NCI-H345 treated with DMSO at 0.1 percent for 48 hours (cell line): Measurements from ENCODE around the gene ZGPAT.
"Not testable (repeated sequence)": the region's sequence is repeated elsewhere in the genome, so short reads cannot be mapped to it uniquely, and the experiment has no call there.

Source experiments
- DNase-seq: peaks from one replicate; lab custom pipeline; 2025; ENCODE audit not compliant: unreplicated experiment; lab: John Stamatoyannopoulos, UW

Gene ZGPAT

DNA sequence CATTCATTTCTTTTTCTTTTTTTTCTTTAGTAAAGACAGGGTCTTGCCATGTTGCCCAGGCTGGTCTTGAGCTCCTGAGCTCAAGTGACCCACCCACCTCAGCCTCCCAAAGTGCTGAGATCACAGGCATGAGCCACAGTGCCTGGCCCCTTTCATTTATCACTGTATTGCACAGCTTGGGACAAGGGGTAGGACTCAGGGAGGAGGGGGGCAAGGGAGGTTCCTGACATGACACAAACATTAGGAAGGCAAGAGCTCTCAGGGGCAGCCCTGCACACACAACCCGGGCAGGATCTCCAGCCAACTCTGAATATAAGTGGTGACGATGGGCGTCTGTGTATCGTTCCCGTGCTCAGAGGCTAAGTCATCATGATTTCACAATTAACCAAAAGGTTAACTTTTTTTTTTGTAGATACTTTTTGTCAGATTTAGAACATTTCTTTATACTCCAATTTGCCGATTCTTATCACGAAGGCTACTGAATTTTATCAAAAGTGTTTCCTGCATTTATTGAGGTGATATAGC is 51.6 kb downstream of the ZGPAT start:
- no peak for DNase-seq

DNA sequence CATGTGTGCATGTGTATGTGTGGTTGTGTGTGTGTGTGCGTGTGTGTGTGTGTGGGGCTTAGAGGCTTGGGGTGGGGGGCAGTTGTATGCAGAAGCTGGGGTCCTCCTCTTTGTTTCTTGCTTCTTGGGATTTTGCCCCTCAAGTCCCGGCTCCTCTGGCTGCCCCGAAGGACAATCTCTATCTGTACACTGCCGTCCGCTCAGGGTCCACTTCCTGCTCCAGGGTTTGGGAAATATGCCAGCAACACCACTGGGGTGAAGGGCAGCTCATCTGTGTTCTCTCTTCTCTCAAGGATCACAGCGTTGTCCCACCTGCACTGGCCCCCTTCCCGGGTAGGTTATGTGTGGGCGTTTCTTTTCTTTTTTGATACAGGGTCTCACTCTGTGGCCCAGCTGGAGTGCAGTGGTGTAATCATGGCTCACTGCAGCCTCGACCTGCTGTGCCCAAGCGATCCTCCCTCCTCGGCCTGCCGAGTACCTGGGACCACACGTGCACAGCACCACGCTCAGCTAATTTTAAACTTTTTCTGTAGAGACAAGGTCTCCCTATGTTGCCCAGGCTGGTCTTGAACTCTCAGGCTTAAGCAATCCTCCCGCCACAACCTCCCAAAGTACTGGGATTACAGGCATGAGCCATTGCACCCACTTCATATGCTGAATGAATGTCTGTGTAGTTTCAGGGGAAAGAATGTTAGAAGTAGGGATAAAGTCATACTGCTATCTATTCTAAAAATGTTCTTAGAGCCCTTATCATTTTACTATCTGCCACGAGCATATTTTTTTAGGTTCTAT is 57.4 kb downstream of the ZGPAT start:
- no peak for DNase-seq

DNA sequence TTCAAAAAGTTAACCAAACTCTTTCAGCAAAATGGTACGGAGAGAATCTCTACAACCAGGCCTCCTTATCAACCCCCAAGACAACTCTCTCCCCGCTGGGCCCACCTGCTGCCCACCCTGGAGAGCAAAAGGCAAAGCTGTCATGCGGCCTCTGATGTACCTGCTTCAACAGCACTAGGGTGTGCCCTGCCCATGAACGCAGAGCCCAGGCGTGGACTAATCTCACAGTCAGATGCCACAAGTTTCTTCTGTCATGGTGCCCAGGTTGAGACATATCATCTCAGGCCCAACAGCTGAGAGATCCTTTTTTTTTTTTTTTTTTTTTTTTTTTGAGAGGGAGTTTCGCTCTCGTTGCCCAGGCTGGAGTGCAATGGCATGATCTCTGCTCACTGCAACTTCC is 58.1 kb downstream of the ZGPAT start:
- DNase-seq: no peak

DNA sequence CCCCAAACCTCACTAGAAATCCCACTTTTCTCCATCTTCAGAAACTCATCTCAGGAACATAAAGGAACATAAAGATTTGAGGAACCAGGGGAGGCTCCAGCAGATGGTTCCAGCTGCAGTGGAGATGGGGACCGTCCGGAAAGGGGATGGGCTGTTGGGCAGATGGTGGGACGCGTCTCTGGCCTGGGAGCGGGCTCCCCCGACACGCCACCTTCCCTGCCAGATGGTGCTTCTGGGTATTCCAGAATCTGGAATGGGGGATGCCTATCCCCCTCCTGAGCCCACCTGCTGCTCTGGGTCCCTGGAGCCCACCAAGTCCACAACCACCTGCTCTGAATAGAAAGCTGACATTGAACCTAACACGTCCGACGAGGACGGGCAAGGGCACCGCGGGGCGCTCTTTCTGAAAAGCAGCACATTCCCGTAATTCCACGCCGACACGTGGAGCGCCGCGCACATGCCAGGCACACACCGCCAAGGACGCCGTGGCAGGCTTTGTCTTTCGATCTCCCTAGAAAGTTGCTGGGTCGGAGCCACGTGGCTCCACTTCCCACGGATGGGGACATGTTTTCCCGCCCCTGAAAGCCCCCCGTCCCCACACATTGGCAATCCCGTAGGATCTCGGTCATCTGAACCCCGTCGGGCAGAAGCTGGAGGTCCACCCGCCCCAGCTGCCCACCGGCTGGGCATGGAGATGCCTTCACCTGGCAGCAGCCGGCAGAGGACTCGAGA is 59.0 kb downstream of the ZGPAT start:
- no peak for DNase-seq

DNA sequence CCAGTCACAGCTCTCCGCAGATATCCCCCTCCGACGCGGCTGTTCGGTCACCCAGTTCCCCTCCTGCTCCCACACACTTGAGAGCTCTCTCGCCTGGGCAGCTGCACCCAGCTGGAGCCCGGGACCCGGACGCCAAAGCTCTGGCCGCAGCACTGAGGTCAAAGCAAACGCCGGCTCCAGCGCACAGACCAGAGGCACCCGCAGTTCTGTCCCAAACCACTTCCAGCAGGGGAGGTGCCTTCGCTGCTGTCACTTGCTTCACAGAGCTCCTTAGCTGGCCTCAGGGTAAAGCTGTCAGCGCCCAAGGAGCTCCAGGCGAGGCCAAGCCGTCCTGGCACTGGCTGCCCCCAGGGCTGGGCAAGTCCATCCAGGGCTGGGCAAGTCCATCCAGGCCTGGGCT is 59.6 kb downstream of the ZGPAT start:
- no peak for DNase-seq

DNA sequence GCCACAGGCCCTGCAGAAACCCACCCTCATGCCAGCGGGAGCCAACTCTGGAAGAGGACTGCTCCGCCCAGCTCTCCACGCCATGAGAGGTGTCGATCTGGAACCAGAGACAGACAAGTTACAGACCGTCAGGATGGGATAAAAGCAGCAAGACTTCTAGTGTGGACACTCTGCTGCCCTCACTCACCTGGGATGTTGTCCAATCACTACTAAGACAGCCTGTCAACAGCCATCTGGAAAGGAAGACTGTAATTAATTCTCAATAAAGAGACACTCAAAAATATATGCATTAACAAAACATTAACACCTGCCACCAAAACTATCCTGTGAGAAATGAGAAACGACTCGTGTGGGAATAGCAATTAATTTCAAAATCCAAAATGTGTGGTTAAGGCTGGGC is 60.0 kb downstream of the ZGPAT start:
- no peak for DNase-seq

DNA sequence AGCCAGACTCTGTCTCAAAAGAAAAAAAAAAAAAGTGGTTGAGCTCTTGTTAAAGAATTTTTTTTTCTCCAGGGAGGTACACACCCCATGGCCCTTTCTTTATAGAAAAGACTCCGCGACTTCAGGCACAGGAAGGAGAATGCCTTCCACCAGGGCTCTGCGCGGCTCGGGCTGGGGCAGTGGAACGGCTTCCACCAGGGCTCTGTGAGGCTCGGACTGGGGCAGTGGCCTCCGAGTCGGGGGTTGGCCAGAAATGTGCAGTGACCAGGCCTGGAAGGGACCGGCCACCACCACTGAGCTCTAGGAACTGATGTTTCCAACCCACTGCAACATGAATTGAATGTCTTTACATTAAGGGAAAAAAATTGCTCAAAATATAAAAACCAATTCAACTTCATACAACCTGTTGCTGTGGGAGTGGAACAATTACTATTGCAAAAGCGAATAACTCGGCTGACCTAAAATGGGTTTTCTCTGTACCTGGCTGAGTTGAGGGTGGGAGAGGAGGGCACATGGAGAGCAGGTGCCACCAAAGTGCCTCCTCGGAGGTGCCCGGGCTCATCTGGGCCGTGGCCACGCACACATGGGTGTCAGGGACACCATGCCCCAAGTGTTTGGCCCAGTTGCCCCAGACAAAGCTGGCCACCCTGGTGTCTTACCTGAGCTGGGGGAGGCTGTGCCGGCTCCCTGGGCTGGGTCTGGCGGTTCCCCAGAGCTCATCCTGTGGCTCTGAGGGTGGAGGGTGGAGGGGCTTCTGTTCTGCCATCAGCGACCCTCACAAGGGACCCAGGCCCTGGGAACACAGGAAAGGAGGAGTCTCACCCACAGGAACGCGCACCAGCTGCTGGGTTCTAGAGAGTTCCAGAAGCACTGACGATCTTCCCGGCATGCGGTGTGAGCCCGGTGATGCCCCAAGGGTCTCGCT is 61.0 kb downstream of the ZGPAT start:
- DNase-seq: no peak

DNA sequence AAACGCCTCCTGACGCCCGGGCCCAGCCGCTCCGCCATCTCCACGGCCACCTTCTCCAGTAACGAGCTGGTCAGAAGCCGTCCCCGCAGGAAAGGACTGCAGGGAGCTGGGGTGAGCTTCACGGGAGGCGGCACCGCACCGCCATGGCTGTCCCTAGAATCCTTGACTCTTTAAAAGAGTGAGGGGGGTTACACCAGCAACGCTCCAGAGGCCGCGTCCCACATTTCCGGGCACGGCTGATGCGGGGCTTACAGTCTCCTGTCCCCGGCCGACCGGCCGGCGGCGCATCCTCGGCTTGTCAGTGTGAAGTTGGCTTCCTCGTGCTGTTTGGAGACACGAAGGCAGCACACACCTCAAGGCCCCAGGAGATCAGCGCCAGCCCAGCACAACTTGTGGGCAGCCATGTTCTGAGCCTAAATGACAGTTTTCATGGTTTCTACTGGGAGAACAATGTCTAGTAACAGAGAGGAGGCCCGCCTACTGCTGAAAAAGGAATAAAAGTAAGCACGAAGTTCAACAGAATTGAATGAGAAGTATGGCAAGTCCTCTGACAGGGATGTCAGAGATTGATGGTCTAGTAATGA is 62.1 kb downstream of the ZGPAT start:
- DNase-seq: no peak

DNA sequence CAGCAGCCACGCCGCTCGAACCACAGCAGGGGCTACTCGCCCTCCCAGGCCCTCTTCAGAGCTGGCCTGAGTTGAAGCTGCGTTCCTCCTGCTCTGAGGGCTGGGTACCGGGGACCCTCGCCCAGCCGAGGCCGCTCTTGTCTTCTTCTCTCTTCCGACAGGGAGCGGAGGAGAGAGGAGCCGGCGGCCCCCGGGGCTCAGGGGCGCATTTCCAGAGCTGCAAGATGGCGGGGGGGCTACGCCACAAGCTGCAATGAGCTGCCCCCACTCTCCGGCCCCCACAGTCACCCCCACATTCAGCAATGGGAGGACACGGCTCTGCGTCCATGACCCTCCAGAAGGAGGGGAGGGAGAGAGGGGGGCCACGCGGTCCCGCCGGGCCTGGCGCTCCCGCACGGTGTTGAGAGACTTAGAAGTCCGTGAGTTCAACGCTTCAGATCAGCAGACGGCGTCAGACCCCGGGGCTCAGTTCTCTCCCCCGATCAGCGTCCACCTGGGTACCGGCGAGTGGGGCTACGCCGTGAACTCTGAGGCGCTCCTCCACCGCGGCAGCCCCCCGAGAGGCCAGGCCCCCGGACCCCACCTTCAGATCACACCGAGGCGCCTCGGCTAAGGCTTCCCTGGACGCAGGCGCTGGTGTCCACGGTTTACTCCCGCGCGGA is 63.3 kb downstream of the ZGPAT start:
- no peak for DNase-seq

DNA sequence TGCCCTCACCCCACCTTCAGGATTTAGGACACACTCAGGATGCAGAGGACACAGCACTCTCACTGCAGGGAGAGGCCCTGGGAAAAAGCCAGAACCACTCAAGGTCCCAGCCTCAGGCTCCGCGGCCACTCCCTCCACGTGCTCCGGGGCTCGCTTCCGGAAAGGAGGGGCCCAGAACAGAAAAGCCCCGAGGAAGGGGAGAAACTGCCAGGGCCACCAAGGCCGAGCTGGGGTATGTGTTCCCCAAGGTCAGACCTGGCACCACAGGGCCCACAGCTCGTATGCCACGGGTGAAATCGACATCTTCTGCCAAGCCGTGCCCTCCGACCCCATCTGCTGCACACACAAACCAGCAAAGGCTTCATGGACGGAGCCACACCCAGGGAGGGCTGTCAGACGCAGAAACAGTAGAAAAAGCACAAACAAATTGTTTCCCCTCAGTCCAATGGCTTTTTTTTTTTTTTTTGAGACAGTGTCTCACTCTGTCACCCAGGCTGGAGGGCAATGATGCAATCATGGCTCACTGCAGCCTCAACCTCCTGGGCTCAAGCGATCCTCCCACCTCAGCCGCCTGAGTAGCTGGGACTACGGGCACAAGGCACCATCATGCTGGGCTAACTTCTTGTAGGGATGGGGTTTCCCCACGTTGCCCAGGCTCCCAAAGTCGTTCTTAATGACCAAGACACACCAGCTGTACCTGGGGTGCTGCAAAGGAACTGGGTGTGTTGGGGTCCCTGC is 65.1 kb downstream of the ZGPAT start:
- no peak for DNase-seq

DNA sequence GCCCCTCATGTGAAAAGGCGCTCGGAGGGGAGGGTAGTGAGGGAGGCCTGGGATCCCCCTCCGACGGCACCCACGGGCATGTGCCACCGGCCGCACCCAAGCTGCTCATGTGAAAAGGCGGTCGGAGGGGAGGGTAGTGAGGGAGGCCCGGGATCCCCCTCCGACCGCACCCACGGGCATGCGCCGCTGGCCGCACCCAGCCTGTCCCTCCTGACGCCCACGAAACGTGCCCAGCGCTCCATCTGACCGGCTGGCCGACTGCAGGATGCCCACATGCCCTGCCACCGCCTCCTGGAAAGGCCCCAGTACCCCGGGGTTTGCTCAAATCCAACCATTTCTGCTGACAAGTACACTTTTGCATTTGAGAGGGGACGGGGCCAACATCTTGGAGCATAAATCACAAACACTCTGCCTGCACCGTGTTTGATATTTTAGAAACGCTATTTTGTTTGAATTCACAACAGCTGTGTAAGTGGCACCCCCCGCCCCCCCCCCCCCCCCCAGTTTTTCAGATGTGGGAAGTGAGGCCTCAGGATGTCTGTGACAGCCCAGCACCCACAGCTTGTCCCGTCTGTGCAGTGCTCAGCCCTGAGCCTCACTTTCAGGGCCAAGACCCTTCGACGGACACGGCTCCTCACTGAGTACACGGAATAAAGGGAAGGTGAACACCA is 65.9 kb downstream of the ZGPAT start:
- no peak for DNase-seq

DNA sequence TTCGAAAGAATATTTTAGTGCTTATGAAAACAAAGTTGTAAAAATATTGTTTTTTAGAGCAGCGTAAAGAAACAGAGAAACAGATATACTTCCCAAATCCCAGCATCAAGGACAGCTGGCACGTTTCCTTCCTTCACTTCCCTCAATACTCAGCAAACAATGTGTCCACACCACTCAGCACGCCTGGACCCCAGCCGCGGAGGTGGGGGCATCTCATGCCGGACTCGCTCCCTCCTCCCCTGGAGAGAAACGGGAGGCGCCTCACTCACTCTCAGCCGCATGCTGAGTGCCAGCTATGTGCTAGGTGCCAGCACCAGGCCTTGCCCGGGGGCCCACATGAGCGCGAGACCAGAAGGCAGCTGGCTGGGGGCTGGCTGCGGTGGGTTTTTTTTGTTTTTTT is 66.5 kb downstream of the ZGPAT start:
- no peak for DNase-seq

DNA sequence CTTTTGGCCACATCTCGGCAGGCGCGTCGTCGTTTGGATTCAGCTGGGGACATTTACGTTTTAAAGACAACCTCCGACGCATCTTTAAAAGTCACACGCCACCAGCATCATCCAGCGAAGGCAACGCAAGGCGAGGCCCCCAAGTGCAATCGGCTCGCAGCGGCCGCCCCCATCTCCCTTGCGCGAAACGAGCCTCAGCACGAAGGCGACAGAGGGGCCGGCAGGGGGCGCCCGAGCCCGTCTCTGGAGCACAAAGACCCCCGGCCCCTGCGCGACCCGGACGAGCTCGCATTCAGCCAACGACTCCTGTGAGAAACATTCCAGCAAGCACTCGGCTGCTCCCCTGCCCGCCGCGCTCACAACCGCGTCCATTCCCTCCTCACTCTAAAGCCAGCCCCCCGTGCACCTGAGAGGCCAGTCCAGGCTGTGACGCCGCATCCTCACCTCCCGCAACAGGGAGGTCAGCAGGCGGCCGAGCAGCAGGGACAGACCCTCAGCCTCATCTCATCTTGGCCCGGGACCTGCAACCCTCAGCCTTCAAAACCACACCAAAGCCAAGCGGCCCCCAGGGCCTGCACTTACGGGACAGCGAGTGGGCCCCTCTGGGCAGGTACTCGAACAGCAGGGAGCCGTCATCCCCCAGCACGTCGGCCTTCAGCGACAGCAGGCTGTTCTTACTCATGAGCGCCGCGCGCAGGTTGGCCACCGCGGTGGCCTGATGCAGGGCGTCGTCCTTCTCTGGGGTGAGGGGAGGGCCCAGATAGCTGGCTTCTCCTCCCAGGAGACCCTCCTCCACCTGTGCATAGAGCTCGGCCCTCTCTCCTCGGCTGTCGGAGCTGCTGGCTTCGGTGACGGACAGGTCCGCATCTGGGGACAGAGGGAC is 67.5 kb downstream of the ZGPAT start:
- DNase-seq: no peak

DNA sequence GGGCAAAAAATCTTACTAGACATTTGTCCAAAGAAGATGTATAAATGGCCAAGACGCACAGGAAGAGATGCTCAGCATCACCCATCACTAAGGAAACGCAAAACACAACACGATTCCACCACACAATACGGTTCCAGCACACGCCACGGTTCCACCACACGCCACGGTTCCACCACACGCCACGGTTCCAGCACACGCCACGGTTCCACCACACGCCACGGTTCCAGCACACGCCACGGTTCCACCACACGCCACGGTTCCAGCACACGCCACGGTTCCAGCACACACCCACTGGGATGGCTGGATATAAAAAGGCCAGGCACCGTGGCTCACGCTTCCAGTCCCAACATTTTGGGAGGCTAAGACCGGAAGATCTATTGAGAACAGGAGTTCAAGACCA is 69.0 kb downstream of the ZGPAT start:
- not testable (repeated sequence) for DNase-seq

DNA sequence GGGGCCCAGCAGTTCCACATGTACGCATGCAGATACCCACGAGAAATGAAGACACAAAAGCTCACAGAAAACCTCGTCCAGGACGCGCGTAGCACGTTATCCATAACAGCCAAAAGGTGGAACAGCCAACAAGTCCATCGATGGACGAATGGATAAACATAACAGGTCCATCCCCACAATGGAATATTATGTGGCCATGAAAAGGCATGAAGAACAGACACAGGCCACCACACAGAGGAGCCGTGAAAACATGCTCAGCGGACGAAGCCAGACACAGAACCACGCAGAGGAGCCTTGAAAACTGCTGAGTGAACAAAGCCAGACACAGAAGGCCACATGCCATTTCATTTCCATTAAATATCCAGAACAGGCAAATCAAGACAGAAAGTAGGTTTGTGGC is 69.8 kb downstream of the ZGPAT start:
- DNase-seq: no peak

DNA sequence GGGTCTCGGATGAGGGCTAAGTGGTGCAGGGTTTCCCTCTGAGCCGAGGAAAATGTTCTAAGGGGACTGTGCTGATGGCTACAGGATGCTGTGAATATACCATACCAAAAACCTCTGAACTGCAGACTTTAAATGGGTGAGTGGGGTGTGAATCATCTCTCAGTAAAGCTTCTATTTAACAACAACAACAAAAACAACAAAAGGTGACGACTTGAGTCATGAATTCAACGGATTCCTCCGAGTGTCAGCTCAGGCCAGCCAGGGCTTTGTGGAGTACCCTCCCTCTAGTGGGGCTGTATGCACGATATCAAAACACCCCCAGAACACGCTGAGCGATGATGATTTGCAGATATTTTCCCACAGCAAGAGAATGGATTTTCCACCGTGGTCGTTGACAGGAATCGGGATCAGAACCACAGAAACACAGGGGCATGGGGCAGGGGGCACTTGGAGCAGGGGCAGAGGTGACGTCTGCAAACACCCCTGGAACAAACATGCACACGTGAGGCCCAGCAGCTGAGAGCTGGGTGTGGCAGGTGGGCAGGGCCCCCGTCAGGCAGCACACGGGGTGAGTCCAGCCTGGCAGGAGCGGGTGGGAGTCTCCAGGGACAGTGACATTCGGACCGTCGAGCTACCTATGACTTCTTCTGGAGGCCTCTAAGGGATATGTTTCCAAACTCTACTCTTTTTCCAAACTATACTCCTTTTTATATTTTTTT is 70.4 kb downstream of the ZGPAT start:
- no peak for DNase-seq

DNA sequence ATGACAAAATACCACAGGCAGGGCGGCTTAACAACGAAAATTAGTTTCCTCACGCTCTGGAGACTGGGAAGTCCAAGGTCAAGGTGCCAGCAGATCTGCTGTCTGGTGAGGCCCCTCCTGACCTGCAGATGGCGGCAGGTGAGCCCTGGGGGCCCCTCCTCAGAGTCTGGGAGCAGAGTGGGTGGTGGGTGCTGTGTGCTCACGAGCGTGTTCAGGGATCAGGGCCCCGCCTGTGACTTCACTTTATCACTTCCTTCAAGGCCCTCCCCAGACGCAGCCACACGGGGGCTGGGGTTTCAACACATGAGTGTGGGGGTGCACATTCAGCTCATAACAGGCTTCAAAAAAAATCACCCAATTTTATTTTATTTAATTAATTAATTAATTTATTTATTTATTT is 71.0 kb downstream of the ZGPAT start:
- no peak for DNase-seq

DNA sequence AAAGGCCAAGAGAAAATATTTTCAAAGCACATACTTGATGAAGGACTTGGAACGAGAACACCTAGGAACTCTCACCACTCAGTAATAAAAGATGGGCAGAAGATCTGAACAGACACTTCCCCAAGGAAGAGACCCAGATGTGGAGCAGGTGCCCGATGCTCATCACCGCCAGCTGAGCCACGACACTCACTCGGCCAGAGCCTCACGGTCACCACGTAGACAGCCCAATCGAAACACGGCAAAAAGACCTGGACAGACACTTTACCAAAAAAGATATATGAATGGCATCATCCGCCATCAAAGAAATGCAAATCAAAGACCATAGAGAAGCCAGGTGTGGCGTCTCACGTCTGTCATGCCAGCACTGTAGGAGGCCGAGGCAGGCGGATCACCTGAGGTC is 73.3 kb downstream of the ZGPAT start:
- no peak for DNase-seq
